Measurements from ENCODE around the gene F13B.

DNA sequence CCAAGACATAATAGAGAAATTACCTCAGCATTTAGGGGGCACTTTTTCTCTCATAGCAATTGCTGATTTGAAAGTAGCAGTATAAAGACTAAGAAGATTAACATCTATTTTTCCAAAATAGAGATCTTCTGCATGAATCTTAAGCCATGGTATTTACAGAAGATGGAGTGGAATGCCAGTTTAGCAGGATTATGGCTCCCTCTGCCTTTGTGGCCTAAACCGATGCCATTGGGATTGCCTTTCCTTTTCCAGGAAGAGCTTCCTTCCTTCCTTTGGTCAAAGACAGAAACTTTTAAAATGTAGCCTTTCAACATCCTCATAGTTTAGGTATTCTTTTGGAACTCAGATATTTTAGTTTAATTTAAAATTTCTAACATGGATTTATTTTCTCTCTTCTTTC is 50.3 kb downstream of the F13B start:
- TF ChIP-seq CTCF (IDR thresholded peaks at IDR 0.05) (no peak), POLR2A (IDR thresholded peaks at IDR 0.05) (no peak), EP300 (IDR thresholded peaks at IDR 0.05) (no peak)

Data from tibial nerve (tissue), 4 donors.